ENCODE results near the gene GDPD3. TPM values are rescaled to one million over a fixed set of nuclear protein-coding genes. Genes with fewer than 3 reads are reported as not detected.
A peak's percentile ranks its signal among the peaks of the same experiment; 100 is the strongest.

GDPD3 gene
- total RNA-seq, 2 experiments from 2014 or later: 11.5 to 12.3 TPM

DNA sequence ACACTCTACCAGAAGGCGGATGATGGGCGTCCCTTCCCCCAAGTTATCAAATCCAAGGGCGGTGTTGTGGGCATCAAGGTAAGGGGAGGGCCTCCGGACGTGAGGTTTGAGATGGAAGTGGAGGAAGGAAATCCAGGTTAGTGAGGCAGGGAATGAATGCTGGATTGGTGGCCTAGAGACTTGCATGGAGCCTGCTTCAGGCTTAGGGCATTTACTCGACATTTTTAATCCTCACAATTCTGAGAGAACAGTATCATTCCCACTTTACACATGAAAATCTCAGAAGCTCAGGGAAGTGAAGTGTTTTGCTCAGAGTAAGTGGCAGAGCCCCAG, 45.8 kb downstream of the GDPD3 start:
- H3K36me3 Mint-ChIP-seq (ENCODE audit: low read depth): peaks cover 73% of the 10 kb centered on the region
- peak overlapping the region; percentile 95 for H3K4me3 Mint-ChIP-seq
- peaks cover 41% of the 10 kb centered on the region for H3K4me1 Mint-ChIP-seq
- ChIA-PET CTCF (interaction anchor here (4.9 to 5.4 kb wide), 2 partner anchors 12 to 25 kb away, joined by 31 to 40 read pairs; partner anchors contain the start of gene TBX6), POLR2A (interaction anchor here (1.2 to 6.0 kb wide), 6 partner anchors 9 to 340 kb away, joined by 3 to 111 read pairs (median 73); partner anchors contain the start of genes CORO1A, PPP4C, TBX6 and YPEL3)
- peak overlapping the region; percentile 99 for H3K27ac Mint-ChIP-seq
- no peak for DNase-seq
- no peaks in the 10 kb centered on the region for H3K27me3 Mint-ChIP-seq
- H3K9me3 Mint-ChIP-seq: no peaks in the 10 kb centered on the region

DNA sequence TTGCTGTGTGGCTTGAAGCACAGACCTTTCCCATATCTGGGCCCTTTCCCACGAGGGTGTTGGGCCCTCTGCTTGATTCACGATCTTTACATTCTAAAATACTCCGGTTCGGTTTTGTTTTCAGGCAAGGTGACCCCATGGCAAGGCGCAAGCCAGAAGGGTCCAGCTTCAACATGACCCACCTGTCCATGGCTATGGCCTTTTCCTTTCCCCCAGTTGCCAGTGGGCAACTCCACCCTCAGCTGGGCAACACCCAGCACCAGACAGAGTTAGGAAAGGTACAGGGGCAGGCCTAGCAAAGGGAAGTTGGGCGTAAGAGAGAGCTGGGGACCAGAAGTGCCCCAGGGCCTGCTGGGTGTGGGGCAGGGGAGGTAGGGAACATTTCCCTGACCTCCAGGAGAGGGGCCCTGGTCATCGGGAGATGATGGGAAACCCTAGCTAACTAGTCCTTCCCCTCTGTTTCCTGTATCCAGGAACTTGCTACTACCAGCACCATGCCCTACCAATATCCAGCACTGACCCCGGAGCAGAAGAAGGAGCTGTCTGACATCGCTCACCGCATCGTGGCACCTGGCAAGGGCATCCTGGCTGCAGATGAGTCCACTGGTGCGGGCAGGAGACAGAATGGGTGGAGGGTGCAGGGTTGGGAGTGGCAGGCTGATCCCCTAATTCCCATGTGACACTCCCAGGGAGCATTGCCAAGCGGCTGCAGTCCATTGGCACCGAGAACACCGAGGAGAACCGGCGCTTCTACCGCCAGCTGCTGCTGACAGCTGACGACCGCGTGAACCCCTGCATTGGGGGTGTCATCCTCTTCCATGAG, 46.4 kb downstream of the GDPD3 start:
- peaks cover 39% of the 10 kb centered on the region for H3K4me1 Mint-ChIP-seq
- H3K27ac Mint-ChIP-seq: peak overlapping the region; percentile 99
- POLR2A ChIA-PET: interaction anchor here (0.8 to 6.0 kb wide), 15 partner anchors 10 to 543 kb away, joined by 3 to 111 read pairs (median 9); partner anchors contain the start of genes CORO1A, HIRIP3, INO80E and PPP4C
- H3K36me3 Mint-ChIP-seq (ENCODE audit: low read depth): peaks cover 70% of the 10 kb centered on the region
- peak overlapping the region; percentile 95 for H3K4me3 Mint-ChIP-seq
- no peak for DNase-seq
- CTCF ChIA-PET: interaction anchor here (0.6 to 5.4 kb wide), 4 partner anchors 10 to 244 kb away, joined by 4 to 40 read pairs (median 22); partner anchors contain the start of genes PPP4C and TBX6
- no peaks in the 10 kb centered on the region for H3K27me3 Mint-ChIP-seq
- H3K9me3 Mint-ChIP-seq: no peaks in the 10 kb centered on the region

DNA sequence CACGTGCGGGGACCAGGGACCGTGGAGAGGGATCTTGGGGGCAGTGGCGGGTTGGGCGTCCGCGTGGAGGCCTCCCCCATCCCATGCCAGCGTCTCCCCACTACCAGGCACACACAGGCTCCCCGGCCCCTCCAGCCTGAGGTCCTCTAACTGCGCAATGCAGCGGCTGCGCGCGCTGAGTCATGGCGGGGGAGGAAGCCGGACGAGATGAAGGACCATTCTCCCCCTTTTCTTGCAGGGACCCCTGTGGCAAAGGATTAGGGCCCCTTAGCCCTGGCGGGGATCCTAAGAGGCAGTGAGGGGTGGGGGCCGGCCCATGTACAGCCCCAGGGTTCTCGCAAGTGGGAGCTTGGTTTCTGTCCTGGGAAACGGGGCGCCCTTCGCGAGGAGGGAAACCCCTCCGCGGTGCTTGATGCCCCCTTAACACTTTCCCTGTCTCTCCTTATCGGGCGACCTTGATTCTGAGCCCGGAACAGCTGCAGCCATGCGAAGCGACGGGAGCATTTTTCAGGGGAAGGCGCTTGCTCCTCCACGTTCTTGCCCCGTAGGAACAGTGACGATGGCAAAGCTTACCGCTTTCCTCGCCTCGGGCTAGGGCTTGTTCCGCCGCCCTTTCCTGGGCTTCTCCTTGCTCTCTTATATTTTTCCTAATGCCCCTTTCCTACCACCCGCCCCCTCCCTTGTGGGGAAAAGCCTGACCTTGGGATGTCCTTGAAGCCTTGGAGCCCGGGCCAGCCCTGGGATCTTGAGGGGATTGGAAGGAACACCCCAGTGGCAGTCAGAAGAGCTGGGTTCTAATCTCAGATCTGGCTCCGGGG, 47.2 kb downstream of the GDPD3 start:
- ChIA-PET CTCF (interaction anchor here (0.6 to 5.4 kb wide), 11 partner anchors 10 to 351 kb away, joined by 3 to 40 read pairs (median 5); partner anchors contain the start of genes PAGR1, PPP4C and TBX6), POLR2A (interaction anchor here (0.8 to 6.0 kb wide), 38 partner anchors 8 to 544 kb away, joined by 3 to 111 read pairs (median 5); partner anchors contain the start of genes C16orf54, CDIPT, CORO1A and HIRIP3)
- Mint-ChIP-seq H3K36me3 (ENCODE audit: low read depth) (peaks cover 62% of the 10 kb centered on the region), H3K9me3 (no peaks in the 10 kb centered on the region), H3K27ac (peak overlapping the region; percentile 99), H3K27me3 (no peaks in the 10 kb centered on the region), H3K4me3 (peak overlapping the region; percentile 95), H3K4me1 (peaks cover 39% of the 10 kb centered on the region)
- DNase-seq: no peak

DNA sequence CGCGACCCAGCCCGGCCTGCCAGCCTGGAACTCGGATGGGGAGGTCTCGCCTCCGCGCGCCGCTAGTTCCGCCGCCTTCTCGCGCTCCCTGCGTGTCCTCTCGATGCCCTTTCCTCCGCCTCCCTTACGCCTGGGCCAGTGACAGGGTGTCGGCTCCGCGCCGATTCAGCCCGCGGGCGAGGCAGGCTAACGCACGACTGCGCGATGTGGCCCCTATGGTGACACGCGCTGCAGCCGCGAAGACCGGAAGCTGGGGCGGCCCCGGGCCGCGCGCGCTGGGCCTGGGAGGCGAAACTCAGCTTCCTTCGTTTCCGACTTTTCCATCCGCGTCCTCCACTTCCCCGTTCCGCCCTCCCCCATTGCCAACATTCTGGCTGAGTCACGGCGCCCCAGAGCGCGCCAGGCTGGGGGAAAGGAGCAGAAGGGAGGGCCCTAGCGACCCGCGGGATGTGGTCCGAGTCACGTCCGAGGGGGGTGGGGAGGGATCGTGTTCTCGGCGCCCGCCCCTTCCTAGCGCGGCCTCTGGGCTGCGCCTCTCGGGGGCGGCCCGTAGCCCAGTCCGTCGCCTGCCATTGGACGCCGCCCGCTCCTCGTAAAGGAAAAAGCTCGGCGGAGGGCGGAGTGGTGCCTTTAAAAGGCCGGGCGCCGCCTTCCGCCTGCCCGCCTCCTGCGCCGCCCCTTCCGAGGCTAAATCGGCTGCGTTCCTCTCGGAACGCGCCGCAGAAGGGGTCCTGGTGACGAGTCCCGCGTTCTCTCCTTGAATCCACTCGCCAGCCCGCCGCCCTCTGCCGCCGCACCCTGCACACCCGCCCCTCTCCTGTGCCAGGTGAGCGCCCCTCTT, 48.0 kb downstream of the GDPD3 start, which contains the start of gene ALDOA:
Gene ALDOA, plus strand, starts transcription at position 659 of the 841 bp plus-strand sequence. CDS start 1,138 bp downstream, outside the sequence.
- Mint-ChIP-seq H3K4me3 (peak within 1 kb of the TSS; percentile 95), H3K27me3 (no peaks in the 10 kb centered on the region), H3K4me1 (peaks cover 36% of the 10 kb centered on the region), H3K27ac (peak within 1 kb of the TSS; percentile 99), H3K9me3 (no peaks in the 10 kb centered on the region), H3K36me3 (ENCODE audit: low read depth) (peaks cover 58% of the 10 kb centered on the region)
- ChIA-PET CTCF (interaction anchor here (0.9 to 5.4 kb wide), 11 partner anchors 10 to 350 kb away, joined by 3 to 40 read pairs (median 5); partner anchors contain the start of genes GDPD3, PAGR1, PPP4C and TBX6), POLR2A (interaction anchor here (0.9 to 6.0 kb wide), 36 partner anchors 8 to 545 kb away, joined by 3 to 111 read pairs (median 5); partner anchors contain the start of genes C16orf54, CDIPT, CORO1A and HIRIP3)
- peak; percentile 97 for DNase-seq

DNA sequence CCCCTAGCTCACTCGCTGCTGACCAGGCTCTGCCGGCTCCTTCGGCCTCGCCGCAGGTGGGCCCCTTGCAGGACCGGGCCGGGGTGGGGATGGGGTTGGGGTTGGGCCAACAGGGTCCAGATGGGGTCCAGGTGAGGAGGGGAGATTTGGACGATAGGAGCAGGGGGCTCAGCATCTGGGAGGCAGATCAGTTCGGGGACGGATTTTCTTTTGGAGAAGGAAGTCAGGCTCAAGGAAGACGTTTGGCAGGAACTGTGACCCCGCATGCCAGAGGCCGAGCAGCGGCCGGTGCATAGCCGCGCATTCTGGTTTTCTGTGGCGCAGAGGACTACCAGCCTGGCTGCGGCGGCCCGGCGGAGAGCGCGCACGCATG, 48.6 kb downstream of the GDPD3 start:
- peaks cover 33% of the 10 kb centered on the region for H3K4me1 Mint-ChIP-seq
- POLR2A ChIA-PET: interaction anchor here (1.0 to 6.0 kb wide), 24 partner anchors 9 to 400 kb away, joined by 3 to 111 read pairs (median 6); partner anchors contain the start of genes C16orf54, CDIPT, CORO1A and HIRIP3

DNA sequence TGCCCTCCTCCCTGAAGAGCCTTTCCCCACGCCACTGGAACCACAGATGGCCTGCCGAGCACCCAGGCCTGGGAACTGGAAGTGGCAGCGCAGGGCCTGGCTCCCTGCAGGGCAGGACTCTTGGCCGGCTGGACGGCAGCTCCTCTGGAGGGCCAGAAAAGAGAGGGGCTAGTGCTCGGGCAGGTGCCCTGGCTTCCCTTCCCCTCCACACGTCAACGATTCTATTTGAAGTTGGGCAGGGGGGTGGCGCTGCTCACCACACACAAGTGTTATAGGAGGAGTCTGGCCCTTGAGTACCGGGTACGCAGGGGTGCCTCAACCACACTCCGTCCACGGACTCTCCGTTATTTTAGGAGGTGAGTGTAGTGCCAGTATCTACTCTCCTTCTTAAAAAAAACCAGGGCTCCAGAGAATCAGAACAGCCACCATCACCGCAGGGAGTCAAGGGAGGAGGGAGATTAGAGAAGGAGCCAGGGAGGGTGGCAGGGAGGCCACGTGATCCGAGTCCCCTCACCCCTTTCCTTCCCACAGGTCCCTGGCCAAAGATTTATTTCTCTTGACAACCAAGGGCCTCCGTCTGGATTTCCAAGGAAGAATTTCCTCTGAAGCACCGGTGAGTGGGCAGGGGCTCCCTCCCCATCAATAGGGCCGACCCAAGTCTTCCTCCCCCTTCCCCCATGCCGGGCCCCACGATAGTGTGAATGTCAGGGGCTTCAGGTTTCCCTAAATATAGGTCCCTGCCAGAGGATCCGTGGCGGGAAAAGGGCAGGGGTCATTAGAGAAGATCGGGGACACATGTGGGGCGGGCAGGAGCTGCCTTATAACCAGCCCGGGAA, 49.2 kb downstream of the GDPD3 start:
- H3K9me3 Mint-ChIP-seq: no peaks in the 10 kb centered on the region
- DNase-seq: peak; percentile 75

More for the DNA sequence above, 48.6 kb downstream of the GDPD3 start:
- Mint-ChIP-seq H3K9me3 (no peaks in the 10 kb centered on the region), H3K27me3 (no peaks in the 10 kb centered on the region), H3K4me3 (peak overlapping the region; percentile 95), H3K36me3 (ENCODE audit: low read depth) (peaks cover 52% of the 10 kb centered on the region), H3K27ac (peak overlapping the region; percentile 99)
- no peak for DNase-seq
- CTCF ChIA-PET: interaction anchor here (1.2 to 5.4 kb wide), 5 partner anchors 9 to 345 kb away, joined by 3 to 40 read pairs (median 12); partner anchors contain the start of genes GDPD3, PPP4C and TBX6

DNA sequence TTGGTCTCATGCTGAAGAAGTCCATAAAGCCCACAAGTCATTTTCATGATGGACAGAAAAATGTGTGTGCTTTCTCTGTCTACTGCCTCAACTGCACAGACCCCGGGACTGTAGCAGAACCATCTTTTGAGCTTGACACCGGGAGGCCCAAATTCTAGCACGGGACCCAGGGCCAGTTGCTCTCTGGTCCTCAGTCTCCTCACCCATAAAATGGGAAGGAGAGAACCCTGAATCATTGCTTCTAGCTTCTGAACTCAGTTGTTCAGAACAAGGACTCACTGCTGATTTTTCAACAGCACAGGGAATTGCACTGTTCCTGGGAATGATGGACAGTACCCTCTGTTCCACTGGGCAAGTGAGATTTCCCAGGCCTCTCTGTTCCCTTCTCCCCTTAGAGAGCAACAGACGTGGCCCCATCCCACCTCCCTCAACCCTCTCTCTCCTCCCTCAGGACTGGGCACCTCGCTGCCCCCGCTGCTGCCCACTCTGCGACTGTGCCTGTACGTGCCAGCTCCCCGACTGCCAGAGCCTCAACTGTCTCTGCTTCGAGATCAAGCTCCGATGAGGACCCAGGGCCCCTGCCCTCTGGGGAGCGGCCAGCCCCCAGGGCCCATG, 50.0 kb downstream of the GDPD3 start:
- H3K4me3 Mint-ChIP-seq: peak overlapping the region; percentile 95
- CTCF ChIA-PET: interaction anchor here (0.7 to 2.5 kb wide), 5 partner anchors 9 to 32 kb away, joined by 3 to 7 read pairs (median 5); partner anchors contain the start of genes TBX6 and TLCD3B
- POLR2A ChIA-PET: interaction anchor here (0.6 to 5.8 kb wide), 5 partner anchors 9 to 325 kb away, joined by 3 to 111 read pairs (median 3); partner anchors contain the start of genes CORO1A and TBX6
- peaks cover 19% of the 10 kb centered on the region for H3K4me1 Mint-ChIP-seq
- H3K36me3 Mint-ChIP-seq (ENCODE audit: low read depth): peaks cover 38% of the 10 kb centered on the region
- no peaks in the 10 kb centered on the region for H3K27me3 Mint-ChIP-seq
- peak overlapping the region; percentile 99 for H3K27ac Mint-ChIP-seq
- no peaks in the 10 kb centered on the region for H3K9me3 Mint-ChIP-seq
- no peak for DNase-seq

More for the DNA sequence above, 49.2 kb downstream of the GDPD3 start:
- H3K4me1 Mint-ChIP-seq: peaks cover 27% of the 10 kb centered on the region
- ChIA-PET POLR2A (interaction anchor here (0.7 to 6.0 kb wide), 10 partner anchors 10 to 271 kb away, joined by 3 to 111 read pairs (median 18); partner anchors contain the start of genes CORO1A, HIRIP3, INO80E and PPP4C), CTCF (interaction anchor here (0.7 to 5.4 kb wide), 7 partner anchors 8 to 49 kb away, joined by 3 to 40 read pairs (median 5); partner anchors contain the start of genes GDPD3 and TBX6)
- peaks cover 46% of the 10 kb centered on the region for H3K36me3 Mint-ChIP-seq (ENCODE audit: low read depth)
- peak overlapping the region; percentile 95 for H3K4me3 Mint-ChIP-seq
- H3K27me3 Mint-ChIP-seq: no peaks in the 10 kb centered on the region
- peak overlapping the region; percentile 99 for H3K27ac Mint-ChIP-seq

DNA sequence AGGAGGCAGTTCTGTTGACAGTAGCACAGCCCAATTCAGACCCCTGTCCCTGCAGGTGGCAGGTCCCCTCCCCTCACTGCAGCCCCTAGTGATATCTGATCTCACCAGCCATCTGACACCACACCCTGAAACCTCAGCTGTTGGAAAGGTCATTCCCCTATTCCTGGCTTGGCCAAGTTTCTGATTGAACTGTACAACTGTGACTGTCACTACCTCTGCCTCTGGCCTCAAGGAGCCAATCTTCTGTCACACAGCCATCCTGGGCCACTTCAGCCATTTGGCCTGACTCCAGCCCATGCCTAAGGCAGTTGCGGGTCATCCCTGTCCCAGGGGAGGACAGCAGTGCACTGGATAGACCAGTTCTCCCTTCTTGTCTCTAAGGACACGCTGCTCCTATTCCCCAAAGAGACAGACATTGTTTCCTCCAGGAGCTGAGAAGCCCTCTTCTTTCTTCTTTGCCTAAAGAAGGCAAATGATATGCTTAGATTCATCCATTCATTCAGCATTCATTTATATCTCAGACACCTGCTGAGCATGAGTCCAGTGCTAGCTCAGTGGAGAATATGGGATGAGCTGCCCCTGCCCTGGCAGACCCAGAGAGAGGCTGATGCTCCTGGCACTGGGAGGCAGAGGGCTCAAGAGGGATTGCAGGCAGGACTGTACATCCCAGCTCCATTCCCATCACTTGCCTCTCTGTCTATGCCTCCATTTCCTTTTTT, 52.3 kb downstream of the GDPD3 start:
- CTCF ChIA-PET: interaction anchor here (1.3 kb wide), 1 partner anchor 31 kb away, joined by 5 read pairs; no protein-coding TSS in a partner anchor
- POLR2A ChIA-PET: interaction anchor here (1.0 kb wide), 1 partner anchor 8 kb away, joined by 4 read pairs; a partner anchor contains a TSS
- H3K9me3 Mint-ChIP-seq: no peaks in the 10 kb centered on the region
- H3K4me1 Mint-ChIP-seq: peaks cover 5% of the 10 kb centered on the region
- no peak overlapping the region for H3K4me3 Mint-ChIP-seq
- H3K27me3 Mint-ChIP-seq: no peaks in the 10 kb centered on the region
- no peak for DNase-seq
- H3K27ac Mint-ChIP-seq: no peak overlapping the region
- peaks cover 18% of the 10 kb centered on the region for H3K36me3 Mint-ChIP-seq (ENCODE audit: low read depth)

DNA sequence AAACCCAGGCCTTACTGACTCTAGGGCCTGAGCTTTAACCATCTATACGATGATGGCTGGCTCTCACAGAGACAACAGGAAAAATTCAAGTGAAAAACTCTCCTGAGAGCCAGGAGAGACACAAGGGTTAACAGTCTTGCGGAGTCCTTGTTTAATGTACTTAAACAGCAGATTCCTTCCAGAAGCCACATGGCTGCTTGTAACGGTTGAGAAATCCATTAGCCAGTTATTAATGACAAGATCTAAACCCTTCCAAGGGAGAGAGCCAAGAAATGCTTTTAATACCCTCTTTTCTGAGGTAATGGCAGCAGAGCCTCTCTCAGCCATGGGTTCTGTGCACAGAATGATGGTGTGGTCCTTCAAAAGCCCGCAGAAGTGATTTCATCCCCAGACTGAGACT, 53.0 kb downstream of the GDPD3 start:
- Mint-ChIP-seq H3K9me3 (no peaks in the 10 kb centered on the region), H3K27ac (no peak overlapping the region), H3K36me3 (ENCODE audit: low read depth) (peaks cover 13% of the 10 kb centered on the region), H3K4me1 (peaks cover 9% of the 10 kb centered on the region), H3K27me3 (no peaks in the 10 kb centered on the region), H3K4me3 (no peak overlapping the region)
- DNase-seq: no peak
- CTCF ChIA-PET: no interaction called here
- POLR2A ChIA-PET: no interaction called here
